HEK293 (cell line): ENCODE measurements around the gene CYP24A1.

ENCODE experiments used
- CTCF ChIA-PET: fragments of 350-600 bp; formaldehyde crosslinking; extraction: SDS; loops from one replicate; lab custom pipeline; 2021; ENCODE audit warnings: antibody characterized with exemption; lab: Yijun Ruan, JAX
- POLR2A ChIA-PET: fragments of 300-600 bp; formaldehyde crosslinking; extraction: SDS; loops from one replicate; lab custom pipeline; 2020; ENCODE audit warnings: antibody characterized with exemption, inconsistent platforms; lab: Yijun Ruan, JAX
- H3K27ac ChIP-seq: fragments of 200-500 bp; sonication (Bioruptor generic); 2 replicates; pipeline ENCODE4 v1.5.1; 2014; ENCODE audit warnings: low read depth, low read length, control low read depth, inconsistent platforms; ENCODE audit errors: extremely low read depth
- H3K36me3 ChIP-seq, 2 experiments: fragments of 200-500 bp in 1 of 2; sonication (Bioruptor generic) in 1 of 2; 1 replicate in 1 of 2; 2 replicates in 1 of 2; pipeline ENCODE4 v1.5.1; 2014 to 2017; ENCODE audit warnings: inconsistent platforms in 2 of 2, low read length in 2 of 2; ENCODE audit not compliant: control insufficient read depth in 2 of 2, insufficient read depth in 1 of 2
- H3K4me1 ChIP-seq: fragments of 200-500 bp; sonication (Bioruptor generic); 2 replicates; pipeline ENCODE4 v1.5.1; 2014; ENCODE audit warnings: mild to moderate bottlenecking, low read length, inconsistent platforms; ENCODE audit not compliant: control insufficient read depth, insufficient read depth
- H3K4me3 ChIP-seq: 2 replicates; pipeline ENCODE4 v1.5.1; 2011; ENCODE audit warnings: low read depth, mild to moderate bottlenecking, control low read depth, low read length, moderate library complexity
- H3K9me3 ChIP-seq: fragments of 200-500 bp; sonication (Bioruptor generic); 2 replicates; pipeline ENCODE4 v1.5.1; 2014; ENCODE audit warnings: low read depth, low read length, inconsistent platforms; ENCODE audit not compliant: control insufficient read depth, insufficient read depth
- BCL6B ChIP-seq: fragments of 450-650 bp; formaldehyde crosslinking; IDR thresholded peaks from 2 replicates; pipeline ENCODE4 v1.5.1; 2017; ENCODE audit warnings: missing biosample characterization, missing genetic modification characterization
- CTCF ChIP-seq: fragments of 450-650 bp; formaldehyde crosslinking; IDR thresholded peaks from 2 replicates; pipeline ENCODE4 v1.5.1; 2016; ENCODE audit warnings: missing biosample characterization, missing genetic modification characterization
- GFI1B ChIP-seq: fragments of 450-650 bp; formaldehyde crosslinking; IDR thresholded peaks from 2 replicates; pipeline ENCODE4 v1.5.1; 2016; ENCODE audit warnings: missing biosample characterization, missing genetic modification characterization
- HIC1 ChIP-seq: fragments of 450-650 bp; formaldehyde crosslinking; IDR thresholded peaks from 2 replicates; pipeline ENCODE4 v1.5.1; 2016; ENCODE audit warnings: missing biosample characterization, missing genetic modification characterization
- KLF17 ChIP-seq: fragments of 450-650 bp; formaldehyde crosslinking; IDR thresholded peaks from 2 replicates; pipeline ENCODE4 v1.5.1; 2016; ENCODE audit warnings: missing biosample characterization, missing genetic modification characterization
- MYNN ChIP-seq: fragments of 450-650 bp; formaldehyde crosslinking; IDR thresholded peaks from 2 replicates; pipeline ENCODE4 v1.5.1; 2016; ENCODE audit warnings: missing biosample characterization, missing genetic modification characterization, borderline replicate concordance
- PRDM1 ChIP-seq: fragments of 450-650 bp; formaldehyde crosslinking; IDR thresholded peaks from 2 replicates; pipeline ENCODE4; 2016; ENCODE audit warnings: missing biosample characterization, missing genetic modification characterization
- TCF7L2 ChIP-seq: IDR thresholded peaks from 2 replicates; pipeline ENCODE4 v1.6.1; 2011; ENCODE audit warnings: low read depth, mild to moderate bottlenecking, inconsistent platforms, low read length, moderate library complexity, borderline replicate concordance
- ZBTB48 ChIP-seq: fragments of 450-650 bp; formaldehyde crosslinking; IDR thresholded peaks from 2 replicates; pipeline ENCODE4 v1.5.1; 2016; ENCODE audit warnings: missing biosample characterization, missing genetic modification characterization
- ZFP41 ChIP-seq: fragments of 450-650 bp; formaldehyde crosslinking; IDR thresholded peaks from 2 replicates; pipeline ENCODE4 v1.5.1; 2016; ENCODE audit warnings: missing biosample characterization, missing genetic modification characterization, borderline replicate concordance
- ZNF175 ChIP-seq: fragments of 450-650 bp; formaldehyde crosslinking; IDR thresholded peaks from 2 replicates; pipeline ENCODE4 v1.5.1; 2016; ENCODE audit warnings: missing biosample characterization, missing genetic modification characterization
- ZNF211 ChIP-seq: fragments of 450-650 bp; formaldehyde crosslinking; IDR thresholded peaks from 2 replicates; pipeline ENCODE4 v1.5.1; 2016; ENCODE audit warnings: low read depth, missing biosample characterization, missing genetic modification characterization
- ZNF223 ChIP-seq: fragments of 450-650 bp; formaldehyde crosslinking; IDR thresholded peaks from 2 replicates; pipeline ENCODE4 v1.5.1; 2016; ENCODE audit warnings: missing biosample characterization, missing genetic modification characterization
- ZNF266 ChIP-seq: fragments of 450-650 bp; formaldehyde crosslinking; IDR thresholded peaks from 2 replicates; pipeline ENCODE4 v1.5.1; 2016; ENCODE audit warnings: missing biosample characterization, missing genetic modification characterization, low read depth
- ZNF292 ChIP-seq: fragments of 450-650 bp; formaldehyde crosslinking; IDR thresholded peaks from 2 replicates; pipeline ENCODE4 v1.5.1; 2016; ENCODE audit warnings: low read depth, missing biosample characterization, missing genetic modification characterization, borderline replicate concordance
- ZNF311 ChIP-seq: fragments of 450-650 bp; formaldehyde crosslinking; IDR thresholded peaks from 2 replicates; pipeline ENCODE4 v1.5.1; 2017; ENCODE audit warnings: missing biosample characterization, missing genetic modification characterization, borderline replicate concordance
- ZNF426 ChIP-seq: fragments of 450-650 bp; formaldehyde crosslinking; IDR thresholded peaks from 2 replicates; pipeline ENCODE4 v1.5.1; 2017; ENCODE audit warnings: missing biosample characterization, missing genetic modification characterization, mild to moderate bottlenecking, inconsistent platforms, moderate library complexity
- ZNF501 ChIP-seq: fragments of 450-650 bp; formaldehyde crosslinking; IDR thresholded peaks from 2 replicates; pipeline ENCODE4 v1.5.1; 2016; ENCODE audit warnings: missing biosample characterization, missing genetic modification characterization
- ZNF549 ChIP-seq: fragments of 450-650 bp; IDR thresholded peaks from 2 replicates; pipeline ENCODE4 v1.5.1; 2018; ENCODE audit warnings: missing biosample characterization, missing genetic modification characterization, mild to moderate bottlenecking, inconsistent platforms, moderate library complexity
- ZNF561 ChIP-seq: fragments of 450-650 bp; IDR thresholded peaks from 2 replicates; pipeline ENCODE4 v1.5.1; 2018; ENCODE audit warnings: missing biosample characterization, missing genetic modification characterization, borderline replicate concordance
- ZNF610 ChIP-seq: fragments of 450-650 bp; formaldehyde crosslinking; IDR thresholded peaks from 2 replicates; pipeline ENCODE4 v1.5.1; 2016; ENCODE audit warnings: missing biosample characterization, missing genetic modification characterization, borderline replicate concordance
- ZNF660 ChIP-seq: fragments of 450-650 bp; IDR thresholded peaks from 2 replicates; pipeline ENCODE4 v1.5.1; 2018; ENCODE audit warnings: missing biosample characterization, mild to moderate bottlenecking, missing genetic modification characterization
- ZNF791 ChIP-seq: fragments of 450-650 bp; formaldehyde crosslinking; IDR thresholded peaks from 2 replicates; pipeline ENCODE4 v1.5.1; 2016; ENCODE audit warnings: missing biosample characterization, missing genetic modification characterization
- ZNF830 ChIP-seq: fragments of 450-650 bp; IDR thresholded peaks from 2 replicates; pipeline ENCODE4 v1.5.0; 2018; ENCODE audit warnings: missing biosample characterization, missing genetic modification characterization, low read depth, mild to moderate bottlenecking, moderate library complexity
- ZSCAN4 ChIP-seq: fragments of 450-650 bp; formaldehyde crosslinking; IDR thresholded peaks from 2 replicates; pipeline ENCODE4 v1.5.1; 2017; ENCODE audit warnings: missing biosample characterization, missing genetic modification characterization

CYP24A1 gene

GRCh38 chr20:54214566-54214965, 40.8 kb upstream of the CYP24A1 start:
- H3K4me3 ChIP-seq, result no peak overlapping the region
- no peaks in the 10 kb centered on the region for H3K4me1 ChIP-seq
- ChIA-PET POLR2A (no interaction called here), CTCF (interaction anchor here (0.7 to 2.4 kb wide), 5 partner anchors 111 to 434 kb away, joined by 3 to 6 read pairs (median 5); no protein-coding TSS in a partner anchor)
- no peaks in the 10 kb centered on the region for H3K9me3 ChIP-seq
- TF ChIP-seq ZNF660 (tag by site-specific recombination), result no peak
- TF ChIP-seq KLF17 (tag by site-specific recombination), result no peak
- TF ChIP-seq ZNF311 (tag by site-specific recombination), result no peak
- H3K27ac ChIP-seq, result no peak overlapping the region
- H3K36me3 ChIP-seq, result peaks cover 5 to 50% of the 10 kb centered on the region in 2 experiments; a peak in 2 of 3 replicates

- H3K27ac ChIP-seq, result no peak overlapping the region
- CTCF ChIA-PET, result interaction anchor here (0.7 to 2.4 kb wide), 5 partner anchors 15 to 194 kb away, joined by 3 to 8 read pairs (median 3); no protein-coding TSS in a partner anchor
- H3K9me3 ChIP-seq, result no peaks in the 10 kb centered on the region
- H3K4me1 ChIP-seq, result no peaks in the 10 kb centered on the region
- no peak overlapping the region for H3K4me3 ChIP-seq
- no peak for TF ChIP-seq ZFP41 (tag by site-specific recombination)
- no peak for TF ChIP-seq TCF7L2
- TF ChIP-seq HIC1 (tag by site-specific recombination), result no peak
- no peak for TF ChIP-seq ZNF561 (tag by site-specific recombination)
- TF ChIP-seq ZNF175 (tag by site-specific recombination), result no peak
- no peak for TF ChIP-seq ZNF830 (tag by site-specific recombination)
- TF ChIP-seq BCL6B (tag by site-specific recombination), result no peak
- TF ChIP-seq ZNF426 (tag by site-specific recombination), result no peak
- no peak for TF ChIP-seq ZSCAN4 (tag by site-specific recombination)
- no peak for TF ChIP-seq ZNF791 (tag by site-specific recombination)
- TF ChIP-seq ZBTB48 (tag by site-specific recombination), result no peak
- TF ChIP-seq ZNF501 (tag by site-specific recombination), result no peak
- H3K36me3 ChIP-seq, result peaks cover 5 to 45% of the 10 kb centered on the region in 2 experiments; a peak in 2 of 3 replicates
- POLR2A ChIA-PET, result no interaction called here
These were observed 39.1 kb upstream of the CYP24A1 start for GRCh38 chr20:54212871-54213270.

- H3K27ac ChIP-seq, result no peak overlapping the region
- ChIA-PET CTCF (interaction anchor here (0.7 to 1.9 kb wide), 2 partner anchors 108 to 194 kb away, joined by 3 to 8 read pairs; no protein-coding TSS in a partner anchor), POLR2A (no interaction called here)
- no peak overlapping the region for H3K4me3 ChIP-seq
- no peaks in the 10 kb centered on the region for H3K9me3 ChIP-seq
- H3K36me3 ChIP-seq, result peaks cover 5 to 38% of the 10 kb centered on the region in 2 experiments; a peak in 2 of 3 replicates
- no peaks in the 10 kb centered on the region for H3K4me1 ChIP-seq
- no peak for TF ChIP-seq ZNF549 (tag by site-specific recombination)
- TF ChIP-seq GFI1B (tag by site-specific recombination), result no peak
- no peak for TF ChIP-seq ZNF223 (tag by site-specific recombination)
- no peak for TF ChIP-seq ZNF292 (tag by site-specific recombination)
- no peak for TF ChIP-seq MYNN (tag by site-specific recombination)
- no peak for TF ChIP-seq CTCF (tag by site-specific recombination)
- no peak for TF ChIP-seq PRDM1 (tag by site-specific recombination)
- no peak for TF ChIP-seq ZNF266 (tag by site-specific recombination)
- no peak for TF ChIP-seq ZNF211 (tag by site-specific recombination)
- no peak for TF ChIP-seq ZNF610
These were observed 38.4 kb upstream of the CYP24A1 start for GRCh38 chr20:54212226-54212625.
